NCI-H526 (cell line): ENCODE data around the gene TMEM198.

Experiments
- DNase-seq, 2 experiments: peaks; one replicate each; lab custom pipeline; 2025; lab: John Stamatoyannopoulos, UW

TMEM198 gene

GRCh38 chr2:219578811-219579613 lies 35.2 kb downstream of the TMEM198 start:
- no peak for DNase-seq

- no peak for DNase-seq
These were observed 37.5 kb downstream of the TMEM198 start for GRCh38 chr2:219581346-219581745.

GRCh38 chr2:219591091-219591490 lies 47.3 kb downstream of the TMEM198 start:
- DNase-seq = no peak

GRCh38 chr2:219592736-219593135 lies 48.9 kb downstream of the TMEM198 start:
- no peak for DNase-seq

- no peak for DNase-seq
These were observed 49.3 kb downstream of the TMEM198 start for GRCh38 chr2:219593154-219593553.

GRCh38 chr2:219595256-219595655 lies 51.4 kb downstream of the TMEM198 start:
- no peak for DNase-seq

GRCh38 chr2:219596954-219597551 lies 53.2 kb downstream of the TMEM198 start:
- peak in 1 of 2 experiments; percentile 57 for DNase-seq

- peak; percentile 95 to 98 for DNase-seq
These were observed 53.9 kb downstream of the TMEM198 start, which contains the start of gene STK11IP for GRCh38 chr2:219597552-219598307. TSS of gene STK11IP (plus strand) at chr2:219597857. CDS start at chr2:219598120, 263 bp downstream.

- no peak for DNase-seq
These were observed 54.7 kb downstream of the TMEM198 start for GRCh38 chr2:219598308-219599078.
